Lower lobe of right lung (tissue), 2 donors: ENCODE measurements around the gene NOTCH4. TPM values are rescaled to one million over a fixed set of nuclear protein-coding genes. Genes with fewer than 3 reads are reported as not detected.
A peak's percentile ranks its signal among the peaks of the same experiment; 100 is the strongest.

Experiments
- ATAC-seq, 2 donors: fragments of 200-7000 bp; cut with Tn5 transposase; one replicate each; pipeline ENCODE4 v1.9.1; 2020 to 2022; ENCODE audit warnings: mild to moderate bottlenecking in 2 of 2, moderate library complexity in 2 of 2
- DNase-seq: peaks from one replicate; pipeline ENCODE4 v3.0.0-alpha.2; 2020
- H3K27ac ChIP-seq: fragments of 200-600 bp; one replicate; pipeline ENCODE4 v1.8.0; 2022
- H3K27me3 ChIP-seq: fragments of 200-600 bp; one replicate; pipeline ENCODE4 v1.8.0; 2022; ENCODE audit warnings: low read depth
- H3K36me3 ChIP-seq: fragments of 200-600 bp; one replicate; pipeline ENCODE4 v1.8.0; 2022; ENCODE audit warnings: mild to moderate bottlenecking
- H3K4me1 ChIP-seq: fragments of 200-600 bp; one replicate; pipeline ENCODE4 v1.8.0; 2022
- H3K4me3 ChIP-seq: fragments of 200-600 bp; one replicate; pipeline ENCODE4 v1.8.0; 2022; ENCODE audit warnings: mild to moderate bottlenecking
- H3K9me3 ChIP-seq: fragments of 200-600 bp; one replicate; pipeline ENCODE4 v1.8.0; 2022
- intact Hi-C: fragments of 100-400 bp; cut with DNase I; formaldehyde crosslinking; loops from one replicate; pipeline ENCODE4 v1.11.0; 2022
- total RNA-seq: library from RNA; stranded (reverse); fragmentation: NEBNext Ultra II Directional; extraction: Animal tissue kit (Norgen Biotek cat#: 25700); gene quantifications from one replicate; pipeline ENCODE4 v1.2.1, GENCODE V29; 2021
- TF ChIP-seq, protein P1 (sequence below): fragments of 200-600 bp; IDR thresholded peaks from one replicate; pipeline ENCODE4 v1.8.0; 2022; ENCODE audit warnings: antibody characterized with exemption, mild to moderate bottlenecking
- donor health status: DM: no; HTN: yes; CAD: no; lungs with severe emphysema.

NOTCH4 gene
- total RNA-seq, 1 donor from 2014 or later: 63.6 TPM

DNA sequence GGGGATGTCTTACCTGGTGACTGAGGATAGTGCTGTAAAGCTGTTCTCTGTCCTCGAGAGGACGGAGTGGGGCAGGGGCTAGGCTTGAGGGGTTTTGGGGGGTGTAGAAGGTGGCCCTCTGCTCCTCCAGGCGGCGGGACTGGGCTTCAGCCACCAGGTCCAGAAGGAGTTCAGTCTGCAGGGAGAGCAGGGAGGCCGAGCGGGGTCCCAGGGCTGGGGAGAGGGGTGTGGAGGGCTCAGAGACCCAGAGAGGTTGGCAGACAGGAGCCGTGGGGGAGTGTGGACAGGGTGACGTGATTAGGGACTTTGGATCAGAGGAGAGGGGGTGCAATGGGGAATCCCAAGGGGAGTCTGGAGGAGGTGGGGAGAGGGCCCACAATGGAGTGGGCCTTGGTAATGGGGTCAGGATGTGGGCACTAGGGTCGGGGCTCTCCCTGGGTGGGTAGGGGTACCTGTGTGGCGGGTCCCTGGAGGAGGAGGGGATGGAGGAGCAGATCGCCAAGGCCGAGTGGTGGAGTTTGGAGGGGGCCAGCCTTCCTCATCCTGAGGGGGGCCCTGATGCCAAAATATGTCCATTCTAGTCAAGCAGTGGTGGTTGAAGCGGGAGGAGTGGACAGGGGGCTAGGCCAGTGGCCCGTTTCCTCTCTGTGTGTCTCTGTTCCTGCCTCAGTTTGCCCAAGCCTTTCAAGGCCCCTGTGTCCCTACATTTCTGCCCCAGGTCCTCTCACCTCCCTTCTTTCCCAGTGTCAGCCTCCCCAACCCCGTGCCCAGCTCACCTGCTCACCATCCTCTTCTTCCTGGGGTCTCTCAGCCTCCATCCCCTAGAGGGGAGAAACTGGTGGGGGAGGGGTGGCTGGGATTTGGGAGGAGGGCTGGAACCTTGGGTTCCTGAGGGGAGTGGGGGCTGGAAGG lies 31.9 kb downstream of the NOTCH4 start:
- Histone ChIP-seq H3K4me3 (peak overlapping the region; percentile 76), H3K4me1 (peaks cover 73% of the 10 kb centered on the region), H3K27me3 (no peaks in the 10 kb centered on the region), H3K9me3 (no peaks in the 10 kb centered on the region), H3K27ac (peak overlapping the region; percentile 91), H3K36me3 (peaks cover 16% of the 10 kb centered on the region)
- DNase-seq (no peak), ATAC-seq (no peak)
- TF ChIP-seq, protein P1, sequence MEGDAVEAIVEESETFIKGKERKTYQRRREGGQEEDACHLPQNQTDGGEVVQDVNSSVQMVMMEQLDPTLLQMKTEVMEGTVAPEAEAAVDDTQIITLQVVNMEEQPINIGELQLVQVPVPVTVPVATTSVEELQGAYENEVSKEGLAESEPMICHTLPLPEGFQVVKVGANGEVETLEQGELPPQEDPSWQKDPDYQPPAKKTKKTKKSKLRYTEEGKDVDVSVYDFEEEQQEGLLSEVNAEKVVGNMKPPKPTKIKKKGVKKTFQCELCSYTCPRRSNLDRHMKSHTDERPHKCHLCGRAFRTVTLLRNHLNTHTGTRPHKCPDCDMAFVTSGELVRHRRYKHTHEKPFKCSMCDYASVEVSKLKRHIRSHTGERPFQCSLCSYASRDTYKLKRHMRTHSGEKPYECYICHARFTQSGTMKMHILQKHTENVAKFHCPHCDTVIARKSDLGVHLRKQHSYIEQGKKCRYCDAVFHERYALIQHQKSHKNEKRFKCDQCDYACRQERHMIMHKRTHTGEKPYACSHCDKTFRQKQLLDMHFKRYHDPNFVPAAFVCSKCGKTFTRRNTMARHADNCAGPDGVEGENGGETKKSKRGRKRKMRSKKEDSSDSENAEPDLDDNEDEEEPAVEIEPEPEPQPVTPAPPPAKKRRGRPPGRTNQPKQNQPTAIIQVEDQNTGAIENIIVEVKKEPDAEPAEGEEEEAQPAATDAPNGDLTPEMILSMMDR: no peak
- intact Hi-C loops: no loop called here

GRCh38 chr6:32190911-32191677 lies 32.8 kb downstream of the NOTCH4 start:
- ATAC-seq: no peak
- Histone ChIP-seq H3K9me3 (no peaks in the 10 kb centered on the region), H3K27me3 (no peaks in the 10 kb centered on the region), H3K4me1 (peaks cover 72% of the 10 kb centered on the region), H3K4me3 (peak overlapping the region; percentile 76), H3K36me3 (peaks cover 24% of the 10 kb centered on the region), H3K27ac (peak overlapping the region; percentile 91)
- intact Hi-C loops: no loop called here
- TF ChIP-seq, protein P1: no peak
- no peak for DNase-seq

DNA sequence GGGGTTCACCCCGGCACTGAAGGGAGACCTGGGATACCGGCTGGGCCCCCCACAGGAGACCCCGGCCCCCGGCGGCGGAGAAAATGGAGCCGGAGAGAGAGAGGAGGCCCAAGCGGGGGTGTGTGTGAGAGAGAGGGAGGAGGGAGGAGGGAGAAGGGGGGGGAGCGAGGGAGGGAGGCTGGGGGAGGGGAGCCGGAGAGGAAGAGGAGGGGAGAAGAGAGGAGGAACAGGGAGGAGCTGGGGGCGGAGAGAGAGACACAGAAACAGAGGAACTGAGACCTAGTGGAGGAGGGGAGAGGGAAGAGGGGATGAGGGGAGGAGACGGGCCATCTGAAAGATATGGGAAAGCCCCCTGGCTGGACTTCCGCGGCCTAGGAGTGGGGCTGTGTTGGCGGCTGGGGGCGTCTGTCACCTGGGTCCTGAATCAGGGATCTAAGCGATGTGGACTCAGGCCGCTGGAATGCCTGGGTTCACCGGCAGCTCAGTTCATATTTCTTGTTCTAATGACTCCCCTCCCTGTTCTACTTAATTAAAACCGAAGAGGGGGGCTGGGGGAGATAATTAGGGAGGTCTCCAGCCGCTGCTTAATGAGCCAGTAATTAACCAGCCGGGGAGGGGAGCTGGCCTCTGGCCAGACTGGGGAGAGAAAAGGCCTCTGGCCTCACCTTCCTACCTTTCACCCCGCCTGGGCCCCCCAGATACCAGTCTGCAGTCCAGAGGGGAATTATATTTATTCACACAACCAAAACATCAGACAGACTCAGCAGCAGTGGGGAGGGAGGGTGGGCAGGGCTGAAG lies 33.6 kb downstream of the NOTCH4 start, which contains the start of gene PBX2:
PBX2 (minus strand) TSS at position 149 of the 798 bp plus-strand sequence. CDS start 287 bp downstream, outside the sequence.
- Histone ChIP-seq H3K27ac (peak within 1 kb of the TSS; percentile 91), H3K27me3 (no peaks in the 10 kb centered on the region), H3K4me3 (peak within 1 kb of the TSS; percentile 76), H3K4me1 (peaks cover 71% of the 10 kb centered on the region), H3K9me3 (no peaks in the 10 kb centered on the region), H3K36me3 (peaks cover 26% of the 10 kb centered on the region)
- DNase-seq: peak; percentile 91
- peak; percentile 81 to 84 for ATAC-seq
- intact Hi-C loops: no loop called here
- TF ChIP-seq, protein P1: no peak

- DNase-seq: no peak
- peak overlapping the region; percentile 91 for H3K27ac ChIP-seq
- H3K4me1 ChIP-seq: peaks cover 66% of the 10 kb centered on the region
- peak; percentile 1 to 7 for ATAC-seq
- H3K36me3 ChIP-seq: peaks cover 26% of the 10 kb centered on the region
- peak overlapping the region; percentile 76 for H3K4me3 ChIP-seq
- intact Hi-C loops: no loop called here
- no peaks in the 10 kb centered on the region for H3K27me3 ChIP-seq
- no peaks in the 10 kb centered on the region for H3K9me3 ChIP-seq
- TF ChIP-seq, protein P1: no peak
Measured at GRCh38 chr6:32189742-32190053, 34.2 kb downstream of the NOTCH4 start.
